VCaP (cell line): ENCODE results near the gene DOCK11.
"Not testable (repeated sequence)": the region's sequence is repeated elsewhere in the genome, so short reads cannot be mapped to it uniquely, and the experiment has no call there.

ENCODE experiments used
- H3K27ac ChIP-seq: fragments of 450-650 bp; 2 replicates; pipeline ENCODE4 v1.5.1; 2017
- CTCF ChIP-seq: fragments of 450-650 bp; conservative IDR thresholded peaks from 2 replicates; pipeline ENCODE4 v1.5.1; 2017; ENCODE audit warnings: mild to moderate bottlenecking, moderate library complexity

The DOCK11 gene

GRCh38 chrX:118730500-118731247 lies 235.1 kb downstream of the DOCK11 start:
- TF ChIP-seq CTCF = no peak
- no peak overlapping the region for H3K27ac ChIP-seq

DNA sequence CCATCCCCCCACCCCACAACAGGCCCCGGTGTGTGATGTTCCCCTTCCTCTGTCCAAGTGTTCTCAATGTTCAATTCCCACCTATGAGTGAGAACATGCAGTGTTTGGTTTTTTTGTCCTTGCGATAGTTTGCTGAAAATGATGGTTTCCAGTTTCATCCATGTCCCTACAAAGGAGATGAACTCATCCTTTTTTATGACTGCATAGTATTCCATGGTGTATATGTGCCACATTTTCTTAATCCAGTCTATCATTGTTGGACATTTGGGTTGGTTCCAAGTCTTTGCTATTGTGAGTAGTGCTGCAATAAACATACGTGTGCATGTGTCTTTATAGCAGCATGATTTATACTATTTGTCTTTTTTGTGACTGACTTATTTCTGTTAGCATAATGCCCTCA lies 236.9 kb downstream of the DOCK11 start:
- H3K27ac ChIP-seq = not testable (repeated sequence)

DNA sequence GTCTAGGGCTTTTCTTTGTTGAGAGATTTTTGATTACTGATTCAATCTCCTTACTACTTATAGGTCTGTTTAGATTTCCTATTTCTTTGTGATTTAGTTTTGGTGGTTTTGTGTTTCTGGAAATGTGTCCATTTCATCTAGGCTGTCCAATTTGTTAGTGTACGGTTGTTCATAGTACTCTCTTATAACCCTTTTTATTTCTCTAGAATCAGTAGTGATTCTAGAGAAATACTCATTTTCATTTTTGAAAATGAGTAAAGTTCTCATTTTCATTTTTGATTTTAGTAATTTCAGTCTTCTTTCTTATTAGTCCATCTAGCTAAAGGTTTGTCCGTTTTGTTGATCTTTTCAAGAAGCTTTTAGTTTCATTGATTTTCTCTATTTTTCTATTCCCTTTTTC lies 239.3 kb downstream of the DOCK11 start:
- TF ChIP-seq CTCF = no peak

More for the DNA sequence above, 239.3 kb downstream of the DOCK11 start:
- H3K27ac ChIP-seq = no peak overlapping the region
